Skin of body (tissue), 2 donors: ENCODE results near the gene ADCY9. TPM values are rescaled to one million over a fixed set of nuclear protein-coding genes. Genes with fewer than 3 reads are reported as not detected.
"Not testable (repeated sequence)": the region's sequence is repeated elsewhere in the genome, so short reads cannot be mapped to it uniquely, and the experiment has no call there.

Experiments
- DNase-seq: peaks from one replicate; lab custom pipeline; 2025; lab: John Stamatoyannopoulos, UW
- total RNA-seq: library from RNA; depleted of rRNA; stranded (reverse); fragments of >200 nt; gene quantifications from one replicate; pipeline ENCODE4 v1.2.3, GENCODE V29; 2014

The ADCY9 gene
- total RNA-seq, 1 donor from 2014 or later = 11.1 TPM

DNA sequence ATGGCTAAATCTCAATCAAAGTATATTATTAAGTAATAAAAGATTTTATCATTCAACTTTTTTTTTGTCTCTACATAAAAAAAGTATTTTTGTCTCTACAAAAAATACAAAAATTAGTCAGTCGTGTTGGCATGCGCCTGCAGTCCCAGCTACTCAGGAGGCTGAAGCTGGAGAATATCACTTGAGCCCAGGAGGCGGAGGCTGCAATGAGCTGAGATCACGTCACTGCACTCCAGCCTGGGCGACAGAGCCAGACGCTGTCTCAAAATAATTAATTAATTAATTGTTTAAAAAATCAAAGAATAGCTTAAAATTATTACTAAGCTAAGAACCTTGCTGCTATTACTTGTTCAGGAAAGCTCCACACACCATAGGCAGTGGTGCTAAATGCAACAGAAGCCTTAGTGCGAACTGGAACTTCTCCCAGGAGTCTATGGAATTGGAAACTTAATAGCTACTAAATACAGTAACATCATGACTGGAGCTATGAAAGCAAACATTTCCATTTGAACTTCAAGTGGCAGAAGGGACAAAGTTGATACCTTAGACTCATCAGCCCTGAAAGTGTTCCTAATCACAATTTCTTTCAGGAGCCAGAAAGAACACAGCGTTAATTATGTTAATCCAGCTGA is 22.6 kb downstream of the ADCY9 start:
- DNase-seq = no peak

- no peak for DNase-seq
These were observed 23.5 kb downstream of the ADCY9 start for GRCh38 chr16:4092547-4093265.

DNA sequence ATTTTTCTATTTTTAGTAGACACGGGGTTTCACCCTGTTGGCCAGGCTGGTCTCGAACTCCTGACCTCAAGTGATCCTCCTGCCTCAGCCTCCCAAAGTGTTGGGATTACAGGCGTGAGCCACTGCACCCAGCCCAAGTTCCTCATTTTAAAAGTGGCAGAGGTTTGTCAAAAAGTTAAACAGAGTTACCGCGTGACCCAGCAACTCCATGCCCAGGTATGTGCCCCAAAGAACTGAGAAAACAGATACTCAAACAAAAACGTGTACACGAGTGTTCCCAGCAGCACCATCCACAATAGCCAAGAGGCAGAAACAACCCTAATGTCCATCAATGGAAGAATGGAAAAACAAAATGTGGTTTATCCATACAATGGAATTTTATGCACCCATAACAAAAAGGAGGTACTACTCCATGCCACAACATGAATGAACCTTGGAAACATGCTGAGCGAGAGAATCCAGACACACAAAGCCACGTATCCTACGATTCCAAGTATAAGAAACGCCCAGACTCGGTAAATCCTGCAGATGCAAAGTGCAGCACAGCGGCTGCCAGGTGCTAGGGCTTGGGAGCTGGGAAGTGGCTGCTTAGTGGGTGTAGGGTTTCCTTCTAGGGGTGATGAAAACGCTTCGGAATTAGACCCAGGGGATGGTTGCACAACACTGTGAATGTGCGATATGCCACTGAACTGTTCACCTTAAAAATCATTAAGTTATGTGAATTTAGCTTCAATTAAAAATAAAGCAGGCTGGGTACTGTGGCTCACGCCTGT is 24.8 kb downstream of the ADCY9 start:
- no peak for DNase-seq

- peak; percentile 20 for DNase-seq
These were observed 25.8 kb downstream of the ADCY9 start for GRCh38 chr16:4090351-4090851.

- no peak for DNase-seq
These were observed 26.4 kb downstream of the ADCY9 start for GRCh38 chr16:4089811-4090301.

DNA sequence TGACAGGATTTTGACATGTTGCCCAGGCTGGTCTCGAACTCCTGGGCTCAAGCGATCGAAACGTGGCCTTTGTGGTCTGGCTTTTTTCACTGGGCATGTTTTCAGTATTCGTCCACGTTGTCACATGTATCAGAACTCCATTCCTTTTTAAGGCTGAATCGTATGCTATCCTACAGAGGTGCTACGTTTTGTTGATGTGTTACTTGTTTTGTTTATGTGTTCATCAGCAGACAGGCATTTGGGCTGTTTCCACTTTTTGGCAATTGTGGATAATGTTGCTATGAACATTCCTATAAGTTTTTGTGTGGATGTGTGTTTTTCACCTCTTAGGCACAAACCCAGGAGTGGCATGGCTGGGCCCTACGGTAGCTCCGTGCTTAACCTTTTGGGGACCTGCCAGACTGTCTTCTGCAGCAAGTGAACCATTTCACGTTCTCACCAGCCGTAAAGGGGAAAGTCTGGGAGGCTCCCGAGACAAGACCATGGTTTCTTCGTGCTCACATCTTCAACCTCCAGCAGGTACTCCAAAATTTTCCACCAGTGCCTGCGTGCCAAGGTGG is 26.9 kb downstream of the ADCY9 start:
- no peak for DNase-seq

DNA sequence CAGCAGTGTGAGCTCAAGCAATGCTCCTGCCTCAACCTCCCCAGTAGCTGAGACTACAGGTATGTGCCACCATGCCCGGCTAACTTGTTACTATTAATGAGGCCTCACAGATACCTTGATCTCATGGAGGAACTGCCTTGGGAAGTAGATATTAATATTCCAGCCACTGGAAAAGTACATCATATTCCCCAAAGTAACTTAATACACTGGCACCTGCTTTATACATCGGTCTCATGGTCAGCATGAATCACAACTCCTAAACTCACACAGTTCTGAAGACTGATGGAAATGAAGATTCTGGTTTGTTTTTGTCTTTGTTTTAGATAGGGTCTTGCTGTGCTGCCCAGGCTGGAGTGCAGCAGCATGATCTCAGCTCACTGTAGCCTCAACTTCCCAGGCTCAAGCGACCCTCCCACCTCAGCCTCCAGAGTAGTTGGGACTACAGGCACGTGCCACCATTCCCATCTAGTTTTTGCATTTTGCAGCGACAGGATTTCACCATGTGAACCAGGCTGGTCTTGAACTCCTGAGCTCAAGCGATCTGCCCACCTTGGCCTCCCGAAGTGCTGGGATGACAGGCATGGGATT is 28.2 kb downstream of the ADCY9 start:
- DNase-seq = no peak

DNA sequence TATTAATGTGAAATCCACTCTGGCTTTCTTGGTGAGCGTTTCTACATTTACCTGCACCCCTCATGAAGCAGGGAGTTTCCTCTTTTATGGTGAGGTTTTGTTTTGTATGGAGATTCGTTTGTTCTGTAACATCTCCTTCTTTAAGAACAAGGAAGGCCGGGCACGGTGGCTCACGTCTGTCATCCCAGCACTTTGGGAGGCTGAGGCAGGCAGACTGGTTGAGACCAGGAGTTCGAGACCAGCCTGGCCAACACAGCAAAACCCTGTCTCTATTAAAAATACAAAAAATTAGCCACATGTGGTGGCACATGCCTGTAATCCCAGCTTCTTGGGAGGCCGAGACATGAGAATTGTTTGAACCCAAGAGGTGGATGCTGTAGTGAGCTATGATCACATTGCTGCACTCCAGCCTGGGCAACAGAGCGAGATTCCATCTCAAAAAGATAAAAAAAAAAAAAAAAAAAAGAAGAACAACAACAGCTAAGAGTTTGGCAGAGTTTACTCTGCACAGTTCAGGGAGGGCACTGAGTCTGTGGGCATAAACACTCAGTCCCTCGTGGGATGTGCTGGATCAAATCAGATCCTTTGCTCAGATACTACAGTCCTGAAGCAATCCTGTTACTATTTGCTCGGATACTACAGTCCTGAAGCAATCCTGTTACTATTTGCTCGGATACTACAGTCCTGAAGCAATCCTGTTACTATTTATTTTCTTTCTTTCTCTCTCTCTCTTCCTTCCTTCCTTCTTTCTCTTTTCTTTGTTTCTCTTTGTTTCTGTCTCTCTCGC is 28.9 kb downstream of the ADCY9 start:
- DNase-seq = no peak

DNA sequence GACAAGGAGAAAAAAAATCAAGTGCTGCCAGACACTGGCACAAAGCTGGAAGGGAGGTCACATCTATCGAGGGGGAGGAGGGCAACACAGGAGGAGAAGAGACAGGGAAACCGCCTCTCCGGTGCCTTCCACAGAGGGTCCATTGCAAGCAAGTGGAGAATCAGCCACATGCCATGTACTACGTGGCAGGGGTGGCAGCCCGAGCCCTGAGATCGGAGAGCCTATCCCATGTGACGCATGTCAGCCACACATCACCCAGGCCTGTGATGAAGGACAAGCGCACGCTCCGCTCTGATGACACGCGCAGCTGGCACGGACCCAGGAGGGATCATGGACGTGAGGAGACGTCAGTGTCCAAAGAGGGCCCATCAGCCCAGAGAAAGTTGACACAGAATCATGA is 30.1 kb downstream of the ADCY9 start:
- no peak for DNase-seq

DNA sequence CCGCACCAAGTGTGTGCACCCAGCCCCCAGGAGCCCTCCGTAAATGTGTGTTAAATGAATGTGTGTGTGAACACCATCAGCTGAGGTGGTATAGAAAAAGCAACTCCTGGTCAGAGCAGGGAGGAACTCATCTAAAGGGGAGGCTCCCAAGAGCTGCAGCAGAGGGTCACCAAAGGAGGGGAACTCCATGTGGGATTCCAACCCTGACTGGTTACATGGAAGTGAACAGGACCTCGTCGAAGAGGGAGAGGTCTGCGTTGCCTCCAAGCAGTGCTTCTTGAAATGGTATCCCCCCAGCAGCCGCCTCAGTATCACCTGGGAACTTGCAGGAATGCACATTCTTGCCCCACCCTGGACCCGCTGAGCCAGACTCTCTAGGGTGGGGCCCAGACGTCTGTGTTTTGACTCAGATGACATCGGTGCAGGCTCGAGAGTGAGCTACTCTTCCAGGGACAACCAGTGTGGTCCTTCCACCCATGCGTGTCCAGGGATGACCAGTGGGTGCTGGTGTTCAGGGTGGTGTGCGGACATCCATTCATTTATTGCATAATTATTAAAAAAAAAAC is 30.8 kb downstream of the ADCY9 start:
- no peak for DNase-seq

- DNase-seq = no peak
These were observed 32.8 kb downstream of the ADCY9 start for GRCh38 chr16:4083347-4083870.

DNA sequence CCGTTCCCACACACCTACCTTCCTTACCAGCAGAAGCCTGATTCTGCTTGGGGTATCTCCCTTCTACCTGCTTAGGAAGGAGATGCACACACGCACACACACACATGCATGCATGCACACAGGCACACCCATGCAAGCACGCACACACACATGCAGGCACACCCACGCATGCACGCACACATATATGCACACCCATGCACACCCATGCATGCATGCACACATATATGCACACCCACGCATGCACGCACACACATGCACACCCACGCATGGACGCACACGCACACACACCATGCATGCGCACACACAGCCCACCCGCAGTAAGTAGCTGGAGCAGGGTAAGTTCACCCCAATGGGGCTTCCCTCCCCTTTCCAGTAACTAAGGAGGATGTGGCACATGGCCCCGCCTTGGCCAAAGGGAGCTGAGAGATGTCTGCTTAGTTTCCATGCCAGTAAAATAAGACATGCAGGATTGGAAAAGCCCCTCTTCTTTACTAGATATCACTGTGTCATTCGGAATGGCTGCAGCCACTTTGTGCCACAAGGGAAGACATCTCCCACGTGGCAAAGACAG is 33.7 kb downstream of the ADCY9 start:
- no peak for DNase-seq

- DNase-seq = peak; percentile 18
These were observed 34.7 kb downstream of the ADCY9 start for GRCh38 chr16:4081521-4082021.

DNA sequence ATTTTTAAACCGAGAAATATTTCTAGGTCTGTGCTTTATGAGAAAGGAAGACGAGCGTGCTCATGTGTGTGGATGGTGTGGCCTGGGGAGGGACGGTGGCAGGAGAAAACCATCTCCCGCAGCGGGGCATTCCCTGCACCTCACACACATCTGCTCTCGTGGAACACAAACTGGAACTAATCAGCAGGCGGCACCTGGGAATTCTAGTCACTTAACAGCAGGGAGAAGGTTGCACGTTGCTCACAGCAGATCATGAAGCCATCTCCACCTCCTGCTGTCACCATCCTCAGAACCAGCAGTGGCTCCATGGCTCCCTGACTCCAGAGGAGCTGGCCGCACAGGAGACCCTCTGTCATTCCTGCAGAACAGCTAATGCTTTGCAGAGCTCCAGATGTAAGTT is 35.2 kb downstream of the ADCY9 start:
- DNase-seq = no peak

DNA sequence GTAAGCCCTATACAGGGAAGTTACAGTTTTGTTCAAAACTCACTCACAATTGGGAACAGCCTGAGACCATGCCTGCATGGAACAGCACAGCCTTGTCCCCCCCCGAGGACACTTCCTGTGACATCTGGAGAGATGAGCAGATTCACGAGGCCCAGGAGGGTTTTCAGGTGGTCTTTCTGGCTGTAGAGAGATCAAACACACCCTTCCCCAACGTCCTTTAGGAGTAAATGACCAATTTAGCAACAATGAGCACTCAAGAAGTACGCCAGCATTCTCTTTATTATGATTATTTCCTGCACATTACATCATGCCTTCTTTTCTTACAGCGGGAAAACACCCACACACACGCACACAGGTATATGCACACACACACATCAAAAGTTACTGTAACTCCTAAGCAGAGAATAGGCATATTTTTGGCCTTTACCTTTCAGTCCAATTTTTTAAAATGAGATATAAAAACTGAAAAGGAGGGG is 39.0 kb downstream of the ADCY9 start:
- no peak for DNase-seq

DNA sequence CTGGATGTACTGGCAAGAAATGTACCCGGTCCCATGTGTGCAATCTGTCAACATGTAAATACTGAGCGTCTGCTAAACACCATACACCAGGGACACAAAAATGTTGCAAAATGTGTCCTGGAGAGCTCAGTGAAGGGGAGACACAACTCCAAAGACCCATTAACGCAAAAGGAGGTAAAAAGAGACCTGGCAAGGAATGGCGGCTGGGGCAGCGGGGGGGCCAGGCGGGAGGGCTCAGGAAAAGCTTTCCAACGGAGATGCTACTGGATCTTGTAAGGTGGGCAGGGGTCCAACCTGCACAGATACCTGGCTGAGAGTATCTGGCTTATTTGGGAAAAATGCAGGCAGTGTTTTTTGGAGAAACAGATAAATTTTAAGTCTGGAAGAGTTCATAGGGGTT is 40.7 kb downstream of the ADCY9 start:
- no peak for DNase-seq

- DNase-seq = not testable (repeated sequence)
These were observed 43.1 kb downstream of the ADCY9 start for GRCh38 chr16:4073150-4073549.

GRCh38 chr16:4071686-4072561 is 44.3 kb downstream of the ADCY9 start:
- no peak for DNase-seq
